Keratinocyte (primary cell): ENCODE data around the gene ARL6IP4.

Experiments
- EZH2 ChIP-seq: IDR thresholded peaks from one replicate; pipeline ENCODE4 v1.6.1; 2012; ENCODE audit warnings: inconsistent platforms, mild to moderate bottlenecking, low read length, moderate library complexity
- TF ChIP-seq, protein P1 (sequence below), 3 experiments: IDR thresholded peaks in 1 of 3; conservative IDR thresholded peaks in 1 of 3; optimal IDR thresholded peaks in 1 of 3; 2 replicates in 2 of 3; 3 replicates in 1 of 3; pipeline versions ENCODE3 to v1.5.1; 2011; ENCODE audit warnings: low read length in 3 of 3, mild to moderate bottlenecking in 3 of 3, moderate library complexity in 2 of 3, control low read depth in 1 of 3, inconsistent platforms in 1 of 3; ENCODE audit not compliant: insufficient read depth in 2 of 3; ENCODE audit errors: extremely low read depth in 1 of 3

DNA sequence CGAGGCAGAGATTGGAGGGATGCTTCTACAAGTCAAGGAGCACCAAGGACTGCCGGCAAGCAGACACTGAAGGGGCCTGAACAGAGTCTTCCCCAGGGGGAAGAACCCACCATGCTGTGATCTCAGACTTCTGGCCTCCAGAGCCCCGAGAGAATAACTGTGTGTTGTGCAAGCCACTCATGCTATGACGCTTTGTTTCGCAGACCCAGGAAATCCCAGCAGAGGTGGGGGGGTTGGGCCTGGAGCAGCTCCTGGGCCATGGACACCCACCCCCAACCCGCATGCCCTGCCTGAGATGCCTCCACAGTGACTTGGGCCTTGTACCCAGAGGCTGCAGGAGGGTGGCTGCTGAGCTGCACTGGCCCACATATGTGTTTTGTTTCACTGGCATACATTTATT, 31.2 kb downstream of the ARL6IP4 start:
- TF ChIP-seq, protein P1, sequence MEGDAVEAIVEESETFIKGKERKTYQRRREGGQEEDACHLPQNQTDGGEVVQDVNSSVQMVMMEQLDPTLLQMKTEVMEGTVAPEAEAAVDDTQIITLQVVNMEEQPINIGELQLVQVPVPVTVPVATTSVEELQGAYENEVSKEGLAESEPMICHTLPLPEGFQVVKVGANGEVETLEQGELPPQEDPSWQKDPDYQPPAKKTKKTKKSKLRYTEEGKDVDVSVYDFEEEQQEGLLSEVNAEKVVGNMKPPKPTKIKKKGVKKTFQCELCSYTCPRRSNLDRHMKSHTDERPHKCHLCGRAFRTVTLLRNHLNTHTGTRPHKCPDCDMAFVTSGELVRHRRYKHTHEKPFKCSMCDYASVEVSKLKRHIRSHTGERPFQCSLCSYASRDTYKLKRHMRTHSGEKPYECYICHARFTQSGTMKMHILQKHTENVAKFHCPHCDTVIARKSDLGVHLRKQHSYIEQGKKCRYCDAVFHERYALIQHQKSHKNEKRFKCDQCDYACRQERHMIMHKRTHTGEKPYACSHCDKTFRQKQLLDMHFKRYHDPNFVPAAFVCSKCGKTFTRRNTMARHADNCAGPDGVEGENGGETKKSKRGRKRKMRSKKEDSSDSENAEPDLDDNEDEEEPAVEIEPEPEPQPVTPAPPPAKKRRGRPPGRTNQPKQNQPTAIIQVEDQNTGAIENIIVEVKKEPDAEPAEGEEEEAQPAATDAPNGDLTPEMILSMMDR (optimal IDR thresholded peaks at IDR 0.05 in 1 of 3, IDR thresholded peaks at IDR 0.05 in 1 of 3, conservative IDR thresholded peaks at IDR 0.05 in 1 of 3; ENCODE audit: extremely low read depth in 1 of 3, insufficient read depth in 2 of 3, low read length in 3 of 3), result no peak
- no peak for TF ChIP-seq EZH2
